Stomach (tissue), 4 donors: ENCODE data around the gene TSPAN10.

Source experiments
- EP300 ChIP-seq: sonication (generic); formaldehyde crosslinking; IDR thresholded peaks from one replicate; pipeline ENCODE4 v1.6.1; 2017; ENCODE audit warnings: antibody characterized with exemption
- POLR2A ChIP-seq, 4 donors: fragments of 450-650 bp; IDR thresholded peaks; one replicate each; pipeline ENCODE4 v1.6.1; 2016; ENCODE audit warnings: antibody characterized with exemption in 4 of 4, control low read depth in 2 of 4, mild to moderate bottlenecking in 1 of 4, moderate library complexity in 1 of 4
- TF ChIP-seq, protein P1 (sequence below), 7 experiments: fragments of 450-650 bp in 4 of 7; fragments of 200-600 bp in 3 of 7; sonication (generic) in 3 of 7; IDR thresholded peaks; one replicate each; pipeline ENCODE4 v1.5.1; 2016 to 2019; ENCODE audit warnings: antibody characterized with exemption in 7 of 7, control low read depth in 2 of 7, mild to moderate bottlenecking in 1 of 7

DNA sequence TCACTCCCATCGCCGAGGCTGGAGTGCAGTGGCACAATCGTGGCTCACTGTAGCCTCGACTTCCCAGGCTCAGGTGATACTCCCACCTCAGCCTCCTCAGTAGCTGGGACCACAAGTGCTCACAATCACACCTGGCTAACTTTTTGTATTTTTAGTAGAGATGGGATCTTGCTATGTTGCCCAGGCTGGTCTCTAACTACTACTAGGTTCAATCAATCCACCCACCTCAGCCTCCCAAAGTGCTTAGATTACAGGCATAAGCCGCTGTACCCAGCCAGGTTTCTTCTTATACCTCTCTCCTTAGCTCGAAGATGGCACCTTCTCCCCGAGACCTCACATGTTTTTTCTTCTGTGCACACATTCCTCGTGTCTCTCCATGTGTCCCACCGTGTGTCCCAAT lies 3.0 kb downstream of the TSPAN10 start:
- TF ChIP-seq, protein P1, sequence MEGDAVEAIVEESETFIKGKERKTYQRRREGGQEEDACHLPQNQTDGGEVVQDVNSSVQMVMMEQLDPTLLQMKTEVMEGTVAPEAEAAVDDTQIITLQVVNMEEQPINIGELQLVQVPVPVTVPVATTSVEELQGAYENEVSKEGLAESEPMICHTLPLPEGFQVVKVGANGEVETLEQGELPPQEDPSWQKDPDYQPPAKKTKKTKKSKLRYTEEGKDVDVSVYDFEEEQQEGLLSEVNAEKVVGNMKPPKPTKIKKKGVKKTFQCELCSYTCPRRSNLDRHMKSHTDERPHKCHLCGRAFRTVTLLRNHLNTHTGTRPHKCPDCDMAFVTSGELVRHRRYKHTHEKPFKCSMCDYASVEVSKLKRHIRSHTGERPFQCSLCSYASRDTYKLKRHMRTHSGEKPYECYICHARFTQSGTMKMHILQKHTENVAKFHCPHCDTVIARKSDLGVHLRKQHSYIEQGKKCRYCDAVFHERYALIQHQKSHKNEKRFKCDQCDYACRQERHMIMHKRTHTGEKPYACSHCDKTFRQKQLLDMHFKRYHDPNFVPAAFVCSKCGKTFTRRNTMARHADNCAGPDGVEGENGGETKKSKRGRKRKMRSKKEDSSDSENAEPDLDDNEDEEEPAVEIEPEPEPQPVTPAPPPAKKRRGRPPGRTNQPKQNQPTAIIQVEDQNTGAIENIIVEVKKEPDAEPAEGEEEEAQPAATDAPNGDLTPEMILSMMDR (IDR thresholded peaks at IDR 0.05) = no peak
- TF ChIP-seq EP300 = no peak
- no peak for TF ChIP-seq POLR2A (IDR thresholded peaks at IDR 0.05)
